HUDEP-2 (cell line): ENCODE data around the gene INSM1.

Experiments used
- DNase-seq, 76 experiments: peaks; one replicate each; lab custom pipeline; 2025; ENCODE audit not compliant: unreplicated experiment in 76 of 76; lab: John Stamatoyannopoulos, UW

The INSM1 gene

GRCh38 chr20:20391766-20392165 lies 23.9 kb downstream of the INSM1 start:
- DNase-seq, result no peak

GRCh38 chr20:20393207-20394120 lies 25.6 kb downstream of the INSM1 start:
- DNase-seq, result no peak

GRCh38 chr20:20395087-20395486 lies 27.2 kb downstream of the INSM1 start:
- no peak for DNase-seq

- DNase-seq, result no peak
Observed at GRCh38 chr20:20395903-20396568, 28.1 kb downstream of the INSM1 start.

GRCh38 chr20:20396794-20397193 lies 28.9 kb downstream of the INSM1 start:
- no peak for DNase-seq

GRCh38 chr20:20398123-20398522 lies 30.2 kb downstream of the INSM1 start:
- DNase-seq, result no peak

GRCh38 chr20:20399531-20400500 lies 31.9 kb downstream of the INSM1 start:
- no peak for DNase-seq

GRCh38 chr20:20401991-20402390 lies 34.1 kb downstream of the INSM1 start:
- DNase-seq, result no peak

- DNase-seq, result no peak
Observed at GRCh38 chr20:20404633-20405032, 36.7 kb downstream of the INSM1 start.

- no peak for DNase-seq
Observed at GRCh38 chr20:20405623-20406022, 37.7 kb downstream of the INSM1 start.

GRCh38 chr20:20406306-20406705 lies 38.4 kb downstream of the INSM1 start:
- no peak for DNase-seq

- DNase-seq, result peak in 1 of 76 experiments; percentile 0
Observed at GRCh38 chr20:20407891-20408805, 40.2 kb downstream of the INSM1 start.

GRCh38 chr20:20409331-20409730 lies 41.4 kb downstream of the INSM1 start:
- no peak for DNase-seq

- peak in 48 of 76 experiments; percentile 3 to 57 (median 15) for DNase-seq
Observed at GRCh38 chr20:20410678-20411077, 42.8 kb downstream of the INSM1 start.

- DNase-seq, result no peak
Observed at GRCh38 chr20:20411402-20411801, 43.5 kb downstream of the INSM1 start.

- no peak for DNase-seq
Observed at GRCh38 chr20:20411836-20412235, 43.9 kb downstream of the INSM1 start.

GRCh38 chr20:20412750-20413149 lies 44.8 kb downstream of the INSM1 start:
- DNase-seq, result no peak

- DNase-seq, result no peak
Observed at GRCh38 chr20:20413810-20414281, 45.9 kb downstream of the INSM1 start.

GRCh38 chr20:20414640-20415220 lies 46.8 kb downstream of the INSM1 start:
- DNase-seq, result no peak
